Activated CD8-positive, alpha-beta T cell treated with anti-CD3 and anti-CD28 coated beads for 36 hours (primary cell): ENCODE data around the gene CNGA2. TPM values are rescaled to one million over a fixed set of nuclear protein-coding genes. Genes with fewer than 3 reads are reported as not detected.

Source experiments
- ATAC-seq: fragments of 200-7000 bp; cut with Tn5 transposase; one replicate; pipeline ENCODE4 v1.10.0; 2021; ENCODE audit warnings: mild to moderate bottlenecking, moderate library complexity
- CTCF ChIA-PET: fragments of 350-600 bp; sonication (Branson Sonifier 250); formaldehyde crosslinking; loops from one replicate; lab custom pipeline; 2021; ENCODE audit warnings: antibody characterized with exemption; lab: Charles Lee
- POLR2A ChIA-PET: fragments of 350-600 bp; sonication (Branson Sonifier 250); formaldehyde crosslinking; loops from one replicate; lab custom pipeline; 2021; ENCODE audit warnings: antibody characterized with exemption; lab: Charles Lee
- DNase-seq: peaks from one replicate; pipeline ENCODE4 v3.0.0-alpha.2; 2020
- H3K27ac Mint-ChIP-seq: one replicate; pipeline ENCODE4 v1.8.0; 2021; ENCODE audit warnings: mild to moderate bottlenecking, mixed read lengths
- H3K27me3 Mint-ChIP-seq: one replicate; pipeline ENCODE4 v1.8.0; 2021; ENCODE audit warnings: mixed read lengths
- H3K36me3 Mint-ChIP-seq: one replicate; pipeline ENCODE4 v1.8.0; 2021; ENCODE audit warnings: low read depth, mixed read lengths
- H3K4me1 Mint-ChIP-seq: one replicate; pipeline ENCODE4 v1.8.0; 2021; ENCODE audit warnings: low read depth, mixed read lengths
- H3K4me3 Mint-ChIP-seq: one replicate; pipeline ENCODE4 v1.8.0; 2021; ENCODE audit warnings: mild to moderate bottlenecking, moderate library complexity, mixed read lengths
- H3K9me3 Mint-ChIP-seq: one replicate; pipeline ENCODE4 v1.8.0; 2021; ENCODE audit warnings: mixed read lengths
- CTCF ChIP-seq: fragments of 200-600 bp; IDR thresholded peaks from one replicate; pipeline ENCODE4 v1.8.0; 2022; ENCODE audit warnings: antibody characterized with exemption, mild to moderate bottlenecking
- intact Hi-C: fragments of 100-400 bp; cut with micrococcal nuclease; formaldehyde crosslinking; loops from one replicate; pipeline ENCODE4 v1.10.0; 2022
- total RNA-seq, 2 experiments: library from RNA; stranded (reverse); gene quantifications; one replicate each; pipeline ENCODE4 v1.2.3, GENCODE V29; 2021

The CNGA2 gene
- total RNA-seq, 2 experiments from 2014 or later: not detected

GRCh38 chrX:151753313-151754046, 18.9 kb downstream of the CNGA2 start:
- ATAC-seq (peak; percentile 58), DNase-seq (peak; percentile 20)
- ChIA-PET CTCF (interaction anchor here (0.7 to 1.0 kb wide), 3 partner anchors 11 to 879 kb away, joined by 3 to 10 read pairs (median 3); no protein-coding TSS in a partner anchor), POLR2A (no interaction called here)
- intact Hi-C loops: no loop called here
- Mint-ChIP-seq H3K9me3 (no peaks in the 10 kb centered on the region), H3K4me3 (no peak overlapping the region), H3K4me1 (no peaks in the 10 kb centered on the region), H3K27ac (no peak overlapping the region), H3K27me3 (peaks cover 3% of the 10 kb centered on the region), H3K36me3 (no peaks in the 10 kb centered on the region)
- peak; percentile 41 for TF ChIP-seq CTCF

GRCh38 chrX:151754047-151754429, 19.5 kb downstream of the CNGA2 start:
- peaks cover 3% of the 10 kb centered on the region for H3K27me3 Mint-ChIP-seq
- CTCF ChIA-PET: interaction anchor here (1.0 to 1.4 kb wide), 2 partner anchors 27 to 878 kb away, joined by 3 to 4 read pairs; no protein-coding TSS in a partner anchor
- intact Hi-C loops: no loop called here

GRCh38 chrX:151754641-151755215, 20.2 kb downstream of the CNGA2 start:
- DNase-seq: no peak
- no peak for ATAC-seq
- POLR2A ChIA-PET: no interaction called here
- H3K9me3 Mint-ChIP-seq: no peaks in the 10 kb centered on the region
- H3K27ac Mint-ChIP-seq: no peak overlapping the region
- H3K4me3 Mint-ChIP-seq: no peak overlapping the region
- H3K27me3 Mint-ChIP-seq: peaks cover 3% of the 10 kb centered on the region
- no peaks in the 10 kb centered on the region for H3K36me3 Mint-ChIP-seq
- no peaks in the 10 kb centered on the region for H3K4me1 Mint-ChIP-seq
- intact Hi-C loops: no loop called here
- CTCF ChIA-PET: interaction anchor here (1.4 kb wide), 1 partner anchor 878 kb away, joined by 4 read pairs; no protein-coding TSS in a partner anchor
- no peak for TF ChIP-seq CTCF

More at GRCh38 chrX:151754047-151754429, 19.5 kb downstream of the CNGA2 start:
- POLR2A ChIA-PET: no interaction called here
- Mint-ChIP-seq H3K9me3 (no peaks in the 10 kb centered on the region), H3K27ac (no peak overlapping the region), H3K36me3 (no peaks in the 10 kb centered on the region), H3K4me1 (no peaks in the 10 kb centered on the region), H3K4me3 (no peak overlapping the region)
- DNase-seq (no peak), ATAC-seq (no peak)
- no peak for TF ChIP-seq CTCF

- no peak for ATAC-seq
- TF ChIP-seq CTCF: no peak
- POLR2A ChIA-PET: no interaction called here
- CTCF ChIA-PET: no interaction called here
- Mint-ChIP-seq H3K27me3 (no peaks in the 10 kb centered on the region), H3K27ac (no peak overlapping the region), H3K36me3 (no peaks in the 10 kb centered on the region), H3K9me3 (no peaks in the 10 kb centered on the region), H3K4me3 (no peak overlapping the region), H3K4me1 (no peaks in the 10 kb centered on the region)
- intact Hi-C loops: no loop called here
- DNase-seq: no peak
Observed at GRCh38 chrX:151759041-151759708, 24.6 kb downstream of the CNGA2 start.

GRCh38 chrX:151762802-151763201, 28.3 kb downstream of the CNGA2 start:
- POLR2A ChIA-PET: no interaction called here
- Mint-ChIP-seq H3K36me3 (no peaks in the 10 kb centered on the region), H3K27ac (no peak overlapping the region), H3K9me3 (no peaks in the 10 kb centered on the region), H3K27me3 (no peaks in the 10 kb centered on the region), H3K4me3 (no peak overlapping the region), H3K4me1 (no peaks in the 10 kb centered on the region)
- CTCF ChIA-PET: no interaction called here
- TF ChIP-seq CTCF: no peak
- intact Hi-C loops: no loop called here
- DNase-seq (no peak), ATAC-seq (no peak)
